GM21576 (cell line): ENCODE measurements around the gene SRC.

Source experiments
- ATAC-seq: cut with Tn5 transposase; IDR thresholded peaks from one replicate; pipeline ENCODE4 v1.9.1; 2021; ENCODE audit warnings: mild to moderate bottlenecking, moderate library complexity; ENCODE audit not compliant: unreplicated experiment

SRC gene

DNA sequence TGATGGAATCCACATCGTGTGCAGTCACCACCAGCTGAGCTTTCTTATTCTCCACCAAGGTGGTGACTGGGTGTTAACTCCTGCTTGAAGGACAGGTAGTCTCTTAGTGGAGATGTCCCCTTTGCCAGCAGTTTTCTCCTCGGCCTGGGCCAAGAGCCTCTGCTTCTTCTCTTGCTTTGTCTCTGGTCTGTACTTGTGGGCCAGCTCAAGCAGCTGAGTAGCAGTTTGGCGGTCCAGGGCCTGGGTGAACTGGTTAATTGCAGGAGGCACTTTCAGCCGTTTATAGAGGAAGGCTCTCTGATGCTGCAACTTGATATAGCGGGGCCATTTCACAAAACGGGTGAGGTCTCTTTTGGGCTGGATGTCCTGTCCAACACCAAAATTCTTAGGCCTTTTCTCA is 99.1 kb downstream of the SRC start:
- no peak for ATAC-seq

DNA sequence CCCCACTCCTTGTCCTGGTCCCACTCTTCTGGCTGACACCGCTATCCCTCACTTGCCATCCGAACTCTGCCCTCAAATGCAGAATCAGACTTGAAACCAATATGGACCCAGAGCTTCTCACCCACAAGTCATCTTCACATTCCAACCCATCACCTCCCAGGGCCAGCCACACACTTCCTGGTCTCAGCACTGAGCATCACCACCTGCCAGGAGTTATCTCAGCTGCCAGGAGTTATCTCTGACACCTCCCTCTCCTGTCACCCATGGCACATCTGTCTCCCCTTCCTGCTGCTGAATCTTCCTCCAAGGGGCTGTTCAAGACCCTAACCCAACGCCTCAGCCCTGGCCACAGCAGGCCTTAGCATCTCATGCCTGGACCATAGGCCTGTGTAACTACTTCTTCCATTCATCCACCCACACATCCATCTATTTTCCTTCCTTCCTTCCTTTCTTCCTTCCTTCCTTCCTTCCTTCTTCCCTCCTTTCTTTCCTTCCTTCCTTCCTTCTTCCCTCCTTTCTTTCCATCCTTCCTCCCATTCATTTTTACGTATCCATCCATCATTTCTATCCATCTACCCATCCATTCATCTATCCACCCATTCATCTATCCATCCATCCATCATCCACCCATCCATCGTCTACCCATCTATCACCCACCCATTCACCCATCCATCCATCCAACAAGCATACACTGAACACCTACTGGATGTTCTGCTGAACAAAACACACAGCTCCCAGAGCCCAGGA is 100.5 kb downstream of the SRC start:
- no peak for ATAC-seq

DNA sequence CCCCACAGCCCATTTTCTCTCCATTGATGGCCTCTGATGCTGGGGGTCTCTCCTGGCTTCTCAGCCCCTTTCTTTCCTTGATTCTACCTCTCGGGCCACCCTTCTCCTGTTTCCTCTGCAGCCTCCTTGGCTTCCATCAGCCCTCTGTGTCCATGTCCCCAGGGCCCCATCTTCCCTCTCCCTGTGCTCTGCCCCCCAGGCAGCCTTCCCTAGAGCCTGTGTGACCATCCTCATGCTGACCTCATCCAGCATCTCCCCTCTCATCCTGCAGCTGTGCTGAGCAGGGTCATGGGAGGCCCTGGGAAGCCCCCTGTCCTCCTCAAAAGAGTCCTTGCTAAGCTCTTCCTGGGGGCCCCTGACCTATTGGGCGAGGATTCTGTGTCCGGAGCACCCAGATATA is 101.7 kb downstream of the SRC start:
- no peak for ATAC-seq

DNA sequence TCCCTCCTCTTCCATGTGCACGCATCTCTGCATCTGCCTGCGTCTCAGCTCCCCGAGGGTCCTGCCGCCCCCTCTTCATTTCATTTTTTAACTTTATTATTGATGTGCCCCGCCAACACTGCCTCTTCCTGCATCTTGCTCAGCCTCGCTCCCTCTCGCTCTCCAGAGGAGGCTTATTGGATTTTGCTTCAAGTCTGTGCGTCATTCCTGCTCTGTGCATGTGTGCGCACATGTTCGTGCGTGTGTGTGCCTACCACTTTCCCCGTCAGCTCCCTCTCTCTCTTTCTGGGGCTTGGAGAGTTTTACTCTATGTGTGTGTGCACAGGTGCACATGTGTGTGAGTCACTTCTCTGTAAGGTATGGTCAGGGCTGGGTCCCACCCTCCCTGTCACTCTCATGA is 103.3 kb downstream of the SRC start:
- ATAC-seq = no peak

DNA sequence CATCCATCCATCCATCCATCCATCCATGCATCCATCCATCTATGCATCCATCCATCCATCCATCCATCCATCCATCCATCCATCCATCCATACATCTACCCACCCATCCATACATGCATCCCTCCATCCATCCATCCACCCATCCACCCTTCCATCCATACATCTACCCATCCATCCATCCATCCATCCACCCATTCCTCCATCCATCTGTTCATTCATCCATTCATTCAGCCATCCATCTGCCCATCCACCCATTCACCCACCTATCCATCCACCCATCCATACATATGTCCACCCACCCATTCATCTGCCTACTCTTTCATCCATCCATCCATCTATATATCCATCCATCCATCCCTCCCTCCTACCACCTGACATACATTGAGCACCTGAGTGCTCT is 104.4 kb downstream of the SRC start:
- no peak for ATAC-seq

DNA sequence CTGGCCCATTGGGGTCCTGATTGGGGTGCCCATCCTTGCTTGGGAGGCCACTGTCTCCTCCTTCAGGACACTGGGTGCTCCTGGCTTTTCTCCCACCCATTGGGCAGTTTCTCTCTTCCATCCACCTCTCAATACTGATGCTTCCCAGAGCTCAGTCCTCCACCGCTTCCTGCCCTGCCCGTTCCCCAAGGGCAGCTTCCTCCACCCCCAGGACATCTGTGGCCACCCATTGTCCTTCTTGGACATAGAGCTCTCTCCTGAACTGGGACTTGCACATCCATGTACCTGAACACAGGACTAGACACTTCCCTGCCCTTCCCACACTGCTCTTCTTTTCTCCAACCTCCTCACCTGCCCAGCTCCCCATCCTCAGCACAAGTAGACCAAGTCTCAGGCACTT is 105.7 kb downstream of the SRC start:
- no peak for ATAC-seq

DNA sequence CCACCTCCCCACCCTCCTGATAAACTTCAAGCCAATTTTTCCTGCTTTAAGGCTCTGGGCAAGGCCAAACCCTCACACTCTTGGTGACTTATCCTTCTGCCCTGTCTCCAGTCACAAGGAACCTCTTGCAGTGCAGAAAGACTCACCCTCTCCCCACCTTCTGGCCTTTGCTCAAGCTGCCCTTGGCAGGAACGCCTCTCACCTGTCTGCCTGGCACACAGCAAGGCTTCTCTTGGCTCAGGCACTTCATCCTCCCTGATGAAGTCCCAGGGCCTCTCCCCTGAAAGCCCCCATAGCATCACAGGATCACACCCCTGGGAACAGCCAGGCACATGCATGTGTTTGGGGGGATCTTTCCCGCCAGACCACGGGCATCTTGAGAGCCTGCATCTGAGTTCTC is 106.3 kb downstream of the SRC start:
- no peak for ATAC-seq

DNA sequence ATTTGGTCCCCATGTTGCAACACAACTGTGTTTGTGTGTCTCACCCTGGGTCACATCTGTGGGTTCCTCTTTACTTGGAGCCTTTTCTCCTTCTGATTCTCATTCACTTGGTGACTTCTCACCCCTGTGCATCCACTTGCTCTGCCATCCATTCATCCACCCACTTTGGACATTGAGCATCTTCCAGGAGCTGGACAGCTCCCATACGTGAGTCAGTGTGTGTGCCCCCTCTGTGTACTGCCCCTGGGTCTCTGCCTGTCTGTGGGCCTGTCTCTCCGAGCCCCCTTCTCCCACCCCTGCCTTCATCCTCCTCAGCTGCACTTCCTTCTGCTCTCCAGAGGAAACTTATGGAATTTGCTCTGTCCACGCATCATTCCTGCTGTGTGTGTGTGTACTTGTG is 107.3 kb downstream of the SRC start:
- no peak for ATAC-seq

DNA sequence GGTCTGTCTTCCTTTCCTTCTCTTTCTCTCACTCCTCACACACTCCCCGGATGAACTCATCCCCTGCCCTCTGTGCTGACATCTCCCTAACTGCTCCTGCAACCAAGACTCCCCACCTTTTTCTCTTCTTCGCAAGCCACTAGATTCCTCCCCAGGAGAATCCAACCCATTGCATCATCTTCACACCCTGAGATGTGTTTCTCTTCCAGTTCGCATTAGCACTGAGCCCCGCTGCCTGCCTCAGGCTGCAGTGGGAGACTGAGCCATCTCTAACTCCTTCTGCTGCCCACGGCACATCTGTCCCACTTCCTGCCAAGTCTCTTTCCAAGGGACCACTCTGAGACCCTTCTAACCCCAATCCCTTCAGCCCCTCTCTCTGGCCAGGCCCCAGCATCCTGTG is 107.9 kb downstream of the SRC start:
- ATAC-seq = no peak

DNA sequence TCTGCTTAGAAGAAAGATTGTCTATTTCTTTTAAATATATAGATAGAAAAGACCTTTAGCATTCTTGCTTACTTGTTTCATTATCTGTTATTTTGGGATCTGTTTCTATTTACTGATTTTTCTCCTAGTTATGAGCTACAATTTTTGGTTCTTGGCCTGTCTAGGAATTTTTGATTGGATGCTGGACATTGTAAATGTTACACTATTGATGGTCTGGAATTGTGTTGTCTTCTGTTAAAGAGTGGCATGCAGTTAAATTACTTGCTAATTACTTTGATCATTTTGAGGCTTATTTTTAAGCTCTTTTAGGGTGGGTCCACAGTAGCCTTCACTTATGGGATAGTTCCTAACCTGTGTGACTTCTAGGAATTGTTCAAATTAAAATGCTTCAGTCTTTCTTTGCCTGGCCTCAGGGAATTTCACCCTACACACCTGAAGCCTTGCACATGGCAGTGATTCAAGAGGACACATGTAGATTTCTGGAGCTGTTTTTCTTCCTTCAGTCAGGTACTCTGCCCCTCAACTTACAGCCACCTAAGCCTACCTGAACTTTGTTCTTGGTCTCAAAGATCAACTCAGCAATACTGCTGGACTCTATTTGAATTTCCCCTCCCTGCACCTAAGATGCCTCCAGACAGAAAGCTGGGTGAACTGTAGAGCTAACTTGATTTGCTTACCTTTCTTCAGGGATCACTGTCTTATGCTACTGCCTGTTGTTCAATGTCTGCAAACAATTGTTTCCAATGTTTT is 108.9 kb downstream of the SRC start:
- no peak for ATAC-seq
